ENCODE measurements around the gene TMEM131. TPM values are rescaled to one million over a fixed set of nuclear protein-coding genes. Genes with fewer than 3 reads are reported as not detected.
A peak's percentile ranks its signal among the peaks of the same experiment; 100 is the strongest.

The TMEM131 gene
- total RNA-seq, 1 donor from 2014 or later, result 36.4 TPM

DNA sequence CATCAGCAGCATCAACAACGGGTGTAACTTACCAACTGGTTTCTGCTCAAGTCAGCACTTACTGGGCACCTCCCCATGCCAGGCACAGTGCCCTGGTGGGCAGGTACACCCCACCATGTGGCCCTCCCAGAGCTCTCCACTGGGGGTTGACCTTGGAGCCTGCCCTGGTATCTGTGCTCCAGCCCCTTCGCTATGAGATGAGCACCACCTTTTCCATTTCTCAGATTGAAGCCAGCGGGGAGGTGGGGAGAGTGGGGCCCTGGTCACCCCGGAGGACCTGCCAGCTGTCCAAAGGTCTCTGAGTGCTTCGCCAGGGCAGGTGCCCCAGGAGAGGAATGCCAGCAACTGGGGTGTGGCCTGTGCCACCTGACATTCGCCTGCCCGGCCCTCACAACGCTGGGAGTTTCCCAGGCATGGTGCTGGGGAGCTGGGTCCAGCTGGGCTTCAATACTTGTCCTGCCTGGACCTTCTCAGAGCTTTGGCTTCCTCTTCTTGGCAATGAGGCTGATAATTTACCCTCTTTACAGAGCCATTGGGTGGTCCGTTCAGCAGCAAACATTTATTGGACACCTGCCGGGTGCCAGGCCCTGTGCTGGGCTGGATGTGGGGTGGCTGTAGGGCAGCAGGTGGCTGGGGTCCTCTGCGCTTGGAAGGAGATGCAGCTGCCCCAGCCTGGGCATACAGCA, 288.2 kb downstream of the TMEM131 start:
- H3K36me3 Mint-ChIP-seq (ENCODE audit: unreplicated experiment), result no peaks in the 10 kb centered on the region

GRCh38 chr2:97706708-97707345, 288.9 kb downstream of the TMEM131 start:
- H3K27me3 Mint-ChIP-seq (ENCODE audit: unreplicated experiment), result peaks cover 2% of the 10 kb centered on the region
- no peaks in the 10 kb centered on the region for H3K36me3 Mint-ChIP-seq (ENCODE audit: unreplicated experiment)
- no peak for TF ChIP-seq CTCF (IDR thresholded peaks at IDR 0.05)
- H3K4me3 Mint-ChIP-seq (ENCODE audit: unreplicated experiment), result no peak overlapping the region
- DNase-seq (ENCODE audit: extremely low spot score, unreplicated experiment), result peak; percentile 53
- peaks cover 8% of the 10 kb centered on the region for H3K4me1 Mint-ChIP-seq (ENCODE audit: unreplicated experiment)
- no peaks in the 10 kb centered on the region for H3K9me3 Mint-ChIP-seq (ENCODE audit: unreplicated experiment)
- no peak overlapping the region for H3K27ac Mint-ChIP-seq (ENCODE audit: unreplicated experiment)

More for the DNA sequence above, 288.2 kb downstream of the TMEM131 start:
- Mint-ChIP-seq H3K27me3 (ENCODE audit: unreplicated experiment) (peaks cover 2% of the 10 kb centered on the region), H3K4me3 (ENCODE audit: unreplicated experiment) (no peak overlapping the region), H3K9me3 (ENCODE audit: unreplicated experiment) (no peaks in the 10 kb centered on the region), H3K27ac (ENCODE audit: unreplicated experiment) (no peak overlapping the region), H3K4me1 (ENCODE audit: unreplicated experiment) (peaks cover 5% of the 10 kb centered on the region)
- DNase-seq (ENCODE audit: extremely low spot score, unreplicated experiment), result no peak
- no peak for TF ChIP-seq CTCF (IDR thresholded peaks at IDR 0.05)

Other genes with a start within 250 kb of the TMEM131 start
- gene VWA3B, start 91.2 kb upstream of the TMEM131 start, total RNA-seq, result not detected in 2 replicates

Data from osteocyte (in vitro differentiated cells).